Measurements from ENCODE around the gene UMODL1. TPM values are rescaled to one million over a fixed set of nuclear protein-coding genes. Genes with fewer than 3 reads are reported as not detected.

The UMODL1 gene
- total RNA-seq, 1 donor from 2014 or later, result not detected

GRCh38 chr21:42102076-42102475 is 31.0 kb downstream of the UMODL1 start:
- Mint-ChIP-seq H3K9me3 (ENCODE audit: unreplicated experiment) (no peaks in the 10 kb centered on the region), H3K27ac (ENCODE audit: unreplicated experiment) (no peak overlapping the region), H3K4me1 (ENCODE audit: unreplicated experiment) (peaks cover 8% of the 10 kb centered on the region), H3K36me3 (ENCODE audit: low read depth, unreplicated experiment) (no peaks in the 10 kb centered on the region), H3K27me3 (ENCODE audit: unreplicated experiment) (peaks cover 10% of the 10 kb centered on the region), H3K4me3 (ENCODE audit: unreplicated experiment) (no peak overlapping the region)
- no peak for DNase-seq (ENCODE audit: low spot score)
- no peak for TF ChIP-seq CTCF (IDR thresholded peaks at IDR 0.05; ENCODE audit: unreplicated experiment)

GRCh38 chr21:42102526-42102925 is 31.4 kb downstream of the UMODL1 start:
- no peak overlapping the region for H3K4me3 Mint-ChIP-seq (ENCODE audit: unreplicated experiment)
- no peaks in the 10 kb centered on the region for H3K36me3 Mint-ChIP-seq (ENCODE audit: low read depth, unreplicated experiment)
- no peak overlapping the region for H3K27ac Mint-ChIP-seq (ENCODE audit: unreplicated experiment)
- TF ChIP-seq CTCF (IDR thresholded peaks at IDR 0.05; ENCODE audit: unreplicated experiment), result no peak
- H3K27me3 Mint-ChIP-seq (ENCODE audit: unreplicated experiment), result peaks cover 11% of the 10 kb centered on the region
- no peaks in the 10 kb centered on the region for H3K9me3 Mint-ChIP-seq (ENCODE audit: unreplicated experiment)
- DNase-seq (ENCODE audit: low spot score), result no peak
- peaks cover 5% of the 10 kb centered on the region for H3K4me1 Mint-ChIP-seq (ENCODE audit: unreplicated experiment)

GRCh38 chr21:42102991-42103390 is 31.9 kb downstream of the UMODL1 start:
- H3K27ac Mint-ChIP-seq (ENCODE audit: unreplicated experiment), result no peak overlapping the region
- no peaks in the 10 kb centered on the region for H3K9me3 Mint-ChIP-seq (ENCODE audit: unreplicated experiment)
- H3K4me3 Mint-ChIP-seq (ENCODE audit: unreplicated experiment), result no peak overlapping the region
- peaks cover 3% of the 10 kb centered on the region for H3K4me1 Mint-ChIP-seq (ENCODE audit: unreplicated experiment)
- no peak for DNase-seq (ENCODE audit: low spot score)
- H3K36me3 Mint-ChIP-seq (ENCODE audit: low read depth, unreplicated experiment), result no peaks in the 10 kb centered on the region
- H3K27me3 Mint-ChIP-seq (ENCODE audit: unreplicated experiment), result peaks cover 11% of the 10 kb centered on the region
- TF ChIP-seq CTCF (IDR thresholded peaks at IDR 0.05; ENCODE audit: unreplicated experiment), result no peak

GRCh38 chr21:42103843-42104242 is 32.7 kb downstream of the UMODL1 start:
- no peak overlapping the region for H3K4me3 Mint-ChIP-seq (ENCODE audit: unreplicated experiment)
- no peaks in the 10 kb centered on the region for H3K4me1 Mint-ChIP-seq (ENCODE audit: unreplicated experiment)
- H3K36me3 Mint-ChIP-seq (ENCODE audit: low read depth, unreplicated experiment), result no peaks in the 10 kb centered on the region
- TF ChIP-seq CTCF (IDR thresholded peaks at IDR 0.05; ENCODE audit: unreplicated experiment), result no peak
- DNase-seq (ENCODE audit: low spot score), result no peak
- H3K27ac Mint-ChIP-seq (ENCODE audit: unreplicated experiment), result no peak overlapping the region
- peaks cover 11% of the 10 kb centered on the region for H3K27me3 Mint-ChIP-seq (ENCODE audit: unreplicated experiment)
- H3K9me3 Mint-ChIP-seq (ENCODE audit: unreplicated experiment), result no peaks in the 10 kb centered on the region

- peaks cover 12% of the 10 kb centered on the region for H3K27me3 Mint-ChIP-seq (ENCODE audit: unreplicated experiment)
- no peak for DNase-seq (ENCODE audit: low spot score)
- H3K9me3 Mint-ChIP-seq (ENCODE audit: unreplicated experiment), result no peaks in the 10 kb centered on the region
- H3K4me1 Mint-ChIP-seq (ENCODE audit: unreplicated experiment), result no peaks in the 10 kb centered on the region
- no peak overlapping the region for H3K4me3 Mint-ChIP-seq (ENCODE audit: unreplicated experiment)
- H3K36me3 Mint-ChIP-seq (ENCODE audit: low read depth, unreplicated experiment), result no peaks in the 10 kb centered on the region
- no peak overlapping the region for H3K27ac Mint-ChIP-seq (ENCODE audit: unreplicated experiment)
- no peak for TF ChIP-seq CTCF (IDR thresholded peaks at IDR 0.05; ENCODE audit: unreplicated experiment)
Observed at GRCh38 chr21:42105476-42106315, 34.6 kb downstream of the UMODL1 start.

All from endothelial cell (in vitro differentiated cells).